Measurements from ENCODE around the gene SGMS2. TPM values are rescaled to one million over a fixed set of nuclear protein-coding genes. Genes with fewer than 3 reads are reported as not detected.

Gene SGMS2
- total and polyA plus RNA-seq, 4 donors: 10.0 to 124 (median 46.4) TPM

DNA sequence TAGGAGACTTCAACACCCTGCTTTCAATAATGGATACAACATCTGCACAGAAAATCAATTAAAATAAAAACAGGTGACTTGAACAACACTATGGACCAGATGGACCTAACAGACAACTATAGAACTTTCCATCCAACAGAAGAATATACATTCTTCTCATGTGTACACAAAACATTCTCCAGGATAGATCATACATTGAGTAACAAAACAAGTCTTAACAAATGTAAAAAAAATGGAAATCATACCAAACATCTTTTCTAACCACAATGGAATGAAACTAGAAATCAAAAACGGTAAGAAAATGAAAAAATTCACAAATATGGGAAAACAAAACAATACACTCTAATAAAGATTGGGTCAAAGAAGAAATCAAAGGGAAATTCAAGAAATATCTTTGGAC is 131.3 kb downstream of the SGMS2 start:
- TF ChIP-seq, protein P1, sequence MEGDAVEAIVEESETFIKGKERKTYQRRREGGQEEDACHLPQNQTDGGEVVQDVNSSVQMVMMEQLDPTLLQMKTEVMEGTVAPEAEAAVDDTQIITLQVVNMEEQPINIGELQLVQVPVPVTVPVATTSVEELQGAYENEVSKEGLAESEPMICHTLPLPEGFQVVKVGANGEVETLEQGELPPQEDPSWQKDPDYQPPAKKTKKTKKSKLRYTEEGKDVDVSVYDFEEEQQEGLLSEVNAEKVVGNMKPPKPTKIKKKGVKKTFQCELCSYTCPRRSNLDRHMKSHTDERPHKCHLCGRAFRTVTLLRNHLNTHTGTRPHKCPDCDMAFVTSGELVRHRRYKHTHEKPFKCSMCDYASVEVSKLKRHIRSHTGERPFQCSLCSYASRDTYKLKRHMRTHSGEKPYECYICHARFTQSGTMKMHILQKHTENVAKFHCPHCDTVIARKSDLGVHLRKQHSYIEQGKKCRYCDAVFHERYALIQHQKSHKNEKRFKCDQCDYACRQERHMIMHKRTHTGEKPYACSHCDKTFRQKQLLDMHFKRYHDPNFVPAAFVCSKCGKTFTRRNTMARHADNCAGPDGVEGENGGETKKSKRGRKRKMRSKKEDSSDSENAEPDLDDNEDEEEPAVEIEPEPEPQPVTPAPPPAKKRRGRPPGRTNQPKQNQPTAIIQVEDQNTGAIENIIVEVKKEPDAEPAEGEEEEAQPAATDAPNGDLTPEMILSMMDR (IDR thresholded peaks at IDR 0.05; ENCODE audit: control extremely low read depth, extremely low read depth): no peak
- Histone ChIP-seq H3K27ac (ENCODE audit: low read depth in 1 of 2, low read length in 1 of 2) (no peak overlapping the region), H3K9me3 (ENCODE audit: control insufficient read depth in 4 of 4, insufficient read depth in 3 of 4, low read length in 3 of 4) (peaks cover 0 to 7% (median 0%) of the 10 kb centered on the region in 4 donors), H3K4me1 (ENCODE audit: control insufficient read depth in 5 of 5, insufficient read depth in 5 of 5, low read length in 5 of 5) (no peaks in the 10 kb centered on the region), H3K4me3 (no peak overlapping the region), H3K36me3 (ENCODE audit: control insufficient read depth in 4 of 4, insufficient read depth in 4 of 4, low read length in 4 of 4) (peaks cover 0 to 2% (median 0%) of the 10 kb centered on the region in 4 donors), H3K9ac (ENCODE audit: insufficient read depth in 1 of 2, low read length in 2 of 2) (no peak overlapping the region), H3K27me3 (ENCODE audit: control insufficient read depth in 3 of 3, insufficient read depth in 3 of 3, low read length in 2 of 3) (no peaks in the 10 kb centered on the region)
- ATAC-seq (ENCODE audit: insufficient read depth, low FRiP score) (no peak), DNase-seq (no peak)
- 94 to 100% methylated on average over 1 of the region's 1 CpG for WGBS, 2 donors

Small RNAs within 50 kb of the gene (small RNA-seq; reads per million reads assigned to genes)
- not detected for gene RNU6-733P (ENCODE audit: low replicate concordance)

Other genes starting within 250 kb of the SGMS2 start
- 10 to 100 TPM; 50.7 to 71.7 TPM for gene PAPSS1, start 104.7 kb upstream of the SGMS2 start, total RNA-seq
- gene PAPSS1, start 104.7 kb upstream of the SGMS2 start, polyA plus RNA-seq: 10 to 100 TPM; 39.5 to 59.9 TPM
- gene CYP2U1, start 106.6 kb downstream of the SGMS2 start, total RNA-seq: 1 to 10 TPM; 5.6 to 7.3 TPM
- 1 to 10 TPM; 1.9 to 2.1 TPM for gene CYP2U1, start 106.6 kb downstream of the SGMS2 start, polyA plus RNA-seq
- 10 to 100 TPM; 42.7 to 43.9 TPM for gene HADH, start 165.0 kb downstream of the SGMS2 start, total RNA-seq
- 10 to 100 TPM; 37.6 to 38.5 TPM for gene HADH, start 165.0 kb downstream of the SGMS2 start, polyA plus RNA-seq

All from lung (tissue), 13 donors.